NOMO-1 (cell line): ENCODE measurements around the gene PSMG3.

Experiments used
- DNase-seq, 2 experiments: peaks; one replicate each; lab custom pipeline; 2025; ENCODE audit not compliant: unreplicated experiment in 2 of 2; lab: John Stamatoyannopoulos, UW

Gene PSMG3

GRCh38 chr7:1559626-1560590 is 9.9 kb downstream of the PSMG3 start:
- DNase-seq, result no peak

DNA sequence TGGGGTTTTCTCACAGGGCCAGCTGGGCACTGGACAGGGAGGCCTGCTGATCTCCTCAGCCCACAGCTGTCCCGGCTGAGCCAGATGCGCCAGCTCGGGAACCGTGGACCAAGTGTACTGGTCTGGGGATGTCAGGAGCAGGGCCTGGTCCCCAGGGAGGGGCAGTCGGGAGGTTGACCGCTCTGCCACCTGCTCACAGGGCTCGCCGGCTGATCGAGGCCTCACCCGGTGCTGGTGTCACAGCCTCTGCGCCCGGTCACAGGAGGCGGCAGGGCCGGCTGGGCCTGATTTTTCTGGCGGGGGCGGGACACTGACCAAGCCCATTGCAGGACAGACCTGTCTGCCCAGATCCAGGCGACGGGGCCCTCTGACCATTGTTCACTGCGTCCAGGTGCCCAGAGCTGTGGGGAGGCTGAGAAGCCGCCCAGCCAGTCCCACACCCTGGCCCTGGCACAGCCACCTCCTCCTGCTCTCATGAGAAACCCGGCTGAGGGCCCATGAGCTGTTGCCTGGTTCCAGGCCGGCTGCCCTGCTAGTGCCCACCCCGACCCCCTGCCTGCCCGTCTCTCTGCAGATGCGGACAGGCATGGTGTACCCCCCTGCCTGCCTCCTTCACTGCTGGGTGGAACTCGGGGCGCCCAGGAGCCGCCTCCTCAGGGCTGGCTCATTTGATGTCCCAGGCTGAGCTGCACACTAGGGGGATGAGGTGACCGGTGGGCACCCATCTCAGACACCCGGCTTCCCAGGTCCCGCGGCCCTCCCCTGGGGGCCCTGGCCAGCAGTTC is 10.8 kb downstream of the PSMG3 start:
- no peak for DNase-seq

DNA sequence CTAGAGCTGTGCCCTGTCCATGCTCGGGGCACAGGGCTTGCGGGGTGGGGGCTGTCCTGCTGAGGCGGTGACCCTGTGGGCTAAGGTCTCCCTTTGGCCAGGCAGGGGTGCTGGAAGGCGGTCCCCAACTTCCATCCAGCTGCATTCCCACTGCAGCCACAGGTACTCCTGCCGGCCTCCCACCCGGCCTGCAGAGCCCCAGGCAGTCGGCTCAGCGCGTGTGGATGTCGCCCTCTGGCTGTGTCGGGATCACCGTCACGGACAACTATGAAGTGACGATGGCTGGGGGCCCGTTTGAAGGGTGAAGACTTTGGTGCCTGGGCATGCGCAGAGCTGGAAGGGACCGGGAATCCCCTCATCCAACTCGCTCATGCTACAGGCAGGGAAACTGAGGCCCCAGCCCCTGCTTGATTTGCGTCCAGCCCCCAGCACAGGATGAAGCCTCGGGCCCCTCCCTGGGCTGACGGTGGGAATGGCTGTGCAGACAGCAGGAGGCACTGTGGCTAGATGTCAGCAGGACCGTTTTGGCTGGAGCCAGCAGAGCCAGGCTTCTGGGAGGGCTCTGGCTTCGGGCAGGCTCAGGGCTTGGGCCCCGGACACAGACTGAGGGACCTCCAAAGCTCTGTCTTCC is 11.5 kb downstream of the PSMG3 start:
- no peak for DNase-seq

GRCh38 chr7:1557771-1558170 is 12.1 kb downstream of the PSMG3 start:
- DNase-seq, result no peak

GRCh38 chr7:1557006-1557405 is 12.8 kb downstream of the PSMG3 start:
- DNase-seq, result no peak

DNA sequence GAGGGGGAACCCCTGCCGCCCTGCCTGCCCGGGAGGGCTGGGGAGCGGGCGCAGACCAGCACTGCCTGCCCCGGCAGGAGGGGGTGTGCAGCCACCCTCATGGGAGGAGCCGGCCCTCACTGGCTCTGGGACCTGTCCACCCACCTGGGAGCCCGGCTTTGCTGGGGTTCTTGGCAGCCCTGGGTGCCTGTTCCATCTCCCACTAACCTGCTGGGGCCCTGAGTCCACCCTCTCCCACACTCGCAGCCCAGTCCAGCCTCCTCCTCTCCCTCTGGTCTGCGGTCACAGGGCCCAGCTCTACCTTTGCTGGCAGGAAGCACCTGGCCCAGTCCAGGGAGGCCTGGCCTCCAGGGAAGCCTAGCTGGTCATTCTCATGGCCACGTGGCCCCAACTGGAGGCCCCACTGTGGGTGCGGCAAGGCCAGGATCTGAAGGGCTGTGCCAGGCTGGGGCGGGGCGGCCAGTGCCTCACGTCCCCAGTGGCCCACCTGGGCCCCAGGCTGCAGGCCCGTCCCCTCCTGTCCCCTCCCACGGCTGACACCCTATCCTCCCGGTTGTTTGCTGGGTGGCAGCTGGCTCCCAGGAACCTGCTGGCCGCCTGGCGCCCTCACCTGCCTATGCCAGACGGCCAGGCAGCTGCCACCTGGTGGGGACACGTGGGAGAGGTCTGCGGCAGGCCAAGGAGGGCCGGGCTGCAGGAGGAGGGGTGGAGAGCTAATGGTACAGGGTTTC is 13.9 kb downstream of the PSMG3 start, which contains the start of gene TMEM184A:
Gene TMEM184A (minus strand): TSS at position 393 of the 731 bp plus-strand sequence. CDS start 721 bp downstream, outside the sequence.
- no peak for DNase-seq

DNA sequence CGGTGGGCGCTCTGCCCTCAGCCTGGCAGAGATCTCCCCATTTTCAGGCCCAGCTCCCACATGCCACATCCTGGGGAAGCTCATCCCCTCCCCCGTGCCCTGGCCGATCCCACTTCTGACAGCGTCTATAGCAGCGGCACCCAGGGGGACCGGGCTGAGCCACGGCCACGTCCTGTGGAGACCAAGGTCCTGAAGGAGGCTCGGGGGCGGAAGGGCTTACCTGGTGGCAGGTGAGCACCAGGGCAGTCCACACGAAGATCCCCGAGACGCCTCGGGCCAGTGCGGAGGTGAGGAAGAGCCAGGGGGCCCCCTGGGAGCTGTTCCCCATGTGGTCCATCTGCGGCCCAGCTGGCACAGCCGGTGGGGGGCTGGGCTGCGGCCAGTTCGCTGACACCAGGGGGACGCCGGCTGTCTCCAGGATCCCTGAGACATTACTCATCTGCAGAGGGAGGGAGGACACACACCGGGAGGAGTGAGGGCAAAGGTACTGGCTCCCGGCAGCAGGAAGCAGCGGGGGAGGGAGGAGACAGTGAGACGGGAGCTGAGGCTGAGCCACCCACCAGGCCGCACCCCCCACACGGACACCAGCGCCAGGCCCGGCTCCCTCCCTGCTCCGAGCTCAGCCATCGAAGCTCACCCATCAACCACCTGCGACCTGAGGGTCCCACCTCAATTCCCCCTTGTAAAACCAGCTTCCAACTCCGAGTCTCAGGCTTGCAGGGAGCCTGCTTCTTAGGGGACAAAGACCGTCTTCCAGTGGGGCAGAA is 14.6 kb downstream of the PSMG3 start:
- no peak for DNase-seq

DNA sequence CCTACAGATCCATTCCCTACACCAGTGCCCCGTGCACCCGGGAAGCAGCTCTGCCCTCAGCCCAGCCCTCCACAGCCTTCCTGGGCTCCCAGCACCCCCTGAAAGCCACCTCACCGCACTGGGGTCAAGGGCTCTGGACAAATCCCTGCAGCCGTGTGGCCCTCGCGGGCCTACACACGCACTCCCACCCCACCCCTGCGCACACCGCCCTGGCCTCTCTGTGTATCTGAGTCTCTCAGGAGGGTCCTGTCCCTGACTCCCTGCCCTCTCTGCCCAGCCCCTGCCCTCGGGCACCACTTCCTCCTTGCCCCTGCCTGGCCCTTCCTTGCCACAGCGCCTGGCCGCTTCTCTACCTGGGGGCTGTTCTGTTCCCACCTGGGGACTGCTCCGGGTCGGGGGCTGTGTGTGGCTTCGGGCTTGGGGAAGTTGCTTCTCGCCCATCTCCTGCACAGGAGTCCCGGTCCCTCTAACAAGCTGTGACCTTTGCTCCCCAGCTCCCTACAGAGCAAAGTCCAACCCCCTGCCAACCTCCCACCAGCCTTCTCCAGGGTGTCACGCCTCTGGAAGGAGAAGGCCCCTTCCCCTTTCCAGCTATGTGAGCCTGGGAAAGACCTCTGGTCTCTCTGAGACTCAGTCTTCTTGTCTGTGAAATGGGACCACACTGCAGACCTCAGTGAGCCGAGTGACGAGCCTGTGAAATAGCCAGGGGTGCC is 15.3 kb downstream of the PSMG3 start:
- DNase-seq, result no peak

DNA sequence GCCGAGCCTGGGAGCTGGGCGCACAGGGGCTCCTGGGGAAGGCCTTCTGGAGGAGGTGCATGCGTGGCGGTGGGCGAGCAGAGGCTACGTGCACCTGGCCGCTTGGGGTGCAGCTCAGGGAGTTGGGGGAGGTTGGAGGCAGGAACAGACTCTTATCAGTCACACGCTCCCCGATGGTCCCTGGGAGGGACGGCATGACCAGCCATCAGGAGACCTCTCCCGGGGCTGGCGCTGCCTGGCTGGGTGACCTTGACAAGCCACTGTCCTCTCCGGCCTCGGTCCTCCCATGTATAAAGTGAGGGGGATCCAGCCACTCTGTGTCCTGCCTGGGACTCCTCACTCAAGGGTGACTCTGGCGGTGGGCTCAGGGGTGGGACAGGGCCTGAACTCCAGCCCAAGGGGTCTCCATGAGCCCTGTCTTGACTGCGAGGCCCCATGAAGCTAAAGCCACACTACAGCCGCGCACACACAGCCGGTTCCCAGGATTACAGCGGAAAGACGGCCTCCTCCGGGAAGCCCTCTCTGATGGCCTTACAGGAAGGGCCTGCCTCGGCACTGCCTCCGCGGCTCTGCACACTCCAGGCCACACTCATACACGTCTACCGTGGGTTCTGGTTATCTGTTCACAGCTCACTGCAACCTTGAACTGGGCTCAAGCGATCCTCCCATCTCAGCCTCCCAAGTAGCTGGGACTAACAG is 16.2 kb downstream of the PSMG3 start:
- DNase-seq, result no peak

DNA sequence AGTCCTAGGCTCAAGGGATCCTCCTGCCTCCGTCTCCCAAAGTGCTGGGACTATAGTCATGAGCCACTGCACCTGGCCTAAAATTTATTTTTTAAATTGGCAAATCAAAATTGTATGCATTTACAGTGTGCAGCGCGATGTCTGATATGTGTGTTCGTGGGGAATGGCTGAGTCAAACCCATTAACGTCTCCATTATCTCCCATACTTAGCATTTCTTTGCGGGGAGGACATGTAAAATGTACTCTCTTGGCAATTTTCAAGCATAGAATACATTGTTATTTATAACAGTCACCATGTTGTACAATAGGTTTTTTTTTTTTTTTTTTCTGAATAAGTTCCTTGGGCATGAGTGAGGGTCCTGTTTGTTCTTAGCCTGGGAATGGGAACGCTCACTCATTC is 17.6 kb downstream of the PSMG3 start:
- DNase-seq, result no peak

GRCh38 chr7:1550846-1551155 is 19.0 kb downstream of the PSMG3 start:
- no peak for DNase-seq

GRCh38 chr7:1550005-1550845 is 19.6 kb downstream of the PSMG3 start:
- DNase-seq, result no peak

DNA sequence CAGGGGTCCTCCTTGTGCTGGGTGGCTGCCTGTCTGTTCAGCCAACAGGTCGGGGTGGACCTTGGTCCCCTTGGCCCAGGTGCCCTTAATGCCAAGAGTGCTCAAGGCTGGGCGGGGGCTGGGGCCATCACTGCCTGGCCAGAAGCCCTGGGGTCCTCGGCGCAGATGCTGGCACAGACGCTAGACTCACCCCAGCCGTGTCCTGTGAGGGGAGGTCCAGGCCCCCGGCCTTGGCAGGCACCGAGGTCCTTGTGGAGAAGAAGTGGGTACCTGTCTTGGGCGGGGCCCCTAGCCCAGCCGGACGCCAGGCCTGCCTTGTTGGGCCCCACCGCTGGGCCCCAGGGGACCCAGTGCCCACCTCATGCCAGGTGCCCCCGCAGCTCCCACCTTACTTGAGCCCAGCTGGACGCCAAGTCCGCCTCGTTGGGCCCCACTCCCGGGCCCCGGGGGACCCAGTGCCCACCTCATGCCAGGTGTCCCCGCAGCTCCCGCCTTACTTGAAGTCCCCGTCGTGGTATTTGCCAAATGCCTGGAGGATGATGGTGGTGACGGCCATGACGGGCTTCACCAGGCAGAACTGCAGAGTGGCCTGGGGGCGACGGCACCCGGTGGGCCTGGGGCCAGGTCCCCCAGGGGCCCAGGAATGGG is 20.4 kb downstream of the PSMG3 start:
- DNase-seq, result no peak

DNA sequence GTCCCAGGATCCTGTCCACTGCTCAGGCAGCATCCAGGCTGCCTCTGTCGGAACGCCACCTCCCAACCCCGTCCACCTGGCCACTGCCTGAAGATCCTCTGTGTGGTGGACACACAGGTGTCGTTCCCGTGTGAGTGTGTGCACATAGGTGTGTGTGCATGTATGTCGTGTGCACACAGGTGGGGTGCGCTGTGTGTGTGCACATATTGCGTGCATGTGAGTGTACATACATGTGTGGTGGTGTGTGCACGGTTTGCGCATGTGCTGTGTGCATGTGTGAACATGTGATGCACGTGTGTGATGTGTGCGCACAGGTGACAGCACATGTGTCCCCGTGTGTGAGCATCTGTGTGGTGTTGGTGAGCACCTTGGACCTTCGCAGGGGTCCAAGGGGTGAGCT is 20.9 kb downstream of the PSMG3 start:
- DNase-seq, result no peak

DNA sequence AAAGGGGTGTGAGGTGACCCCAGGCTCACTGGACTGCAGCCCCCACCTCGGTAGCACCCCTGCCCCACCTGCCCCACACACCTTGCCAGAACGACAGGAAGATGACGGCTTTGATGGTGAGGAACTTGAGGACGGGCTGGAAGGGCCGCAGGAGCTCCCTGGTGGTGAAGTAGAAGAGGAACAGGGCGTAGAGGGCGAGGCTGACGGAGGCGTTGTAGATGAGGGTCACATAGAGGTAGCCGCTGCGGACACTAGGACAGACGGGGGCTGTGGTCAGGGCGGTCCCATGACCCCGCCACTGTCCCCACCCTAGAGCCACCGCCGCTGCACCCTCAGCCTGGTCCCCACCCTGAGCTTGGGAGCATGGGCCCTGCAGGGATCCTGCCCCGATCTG is 21.4 kb downstream of the PSMG3 start:
- peak; percentile 14 to 46 for DNase-seq

- DNase-seq, result no peak
Observed at GRCh38 chr7:1547777-1548437, 21.9 kb downstream of the PSMG3 start.
